NCI-H524 treated with DMSO at 0.1 percent for 48 hours (cell line): ENCODE results near the gene MAEA.
A peak's percentile ranks its signal among the peaks of the same experiment; 100 is the strongest.
"Not testable (repeated sequence)": the region's sequence is repeated elsewhere in the genome, so short reads cannot be mapped to it uniquely, and the experiment has no call there.

ENCODE experiments used
- DNase-seq: peaks from one replicate; lab custom pipeline; 2025; lab: John Stamatoyannopoulos, UW

Gene MAEA

DNA sequence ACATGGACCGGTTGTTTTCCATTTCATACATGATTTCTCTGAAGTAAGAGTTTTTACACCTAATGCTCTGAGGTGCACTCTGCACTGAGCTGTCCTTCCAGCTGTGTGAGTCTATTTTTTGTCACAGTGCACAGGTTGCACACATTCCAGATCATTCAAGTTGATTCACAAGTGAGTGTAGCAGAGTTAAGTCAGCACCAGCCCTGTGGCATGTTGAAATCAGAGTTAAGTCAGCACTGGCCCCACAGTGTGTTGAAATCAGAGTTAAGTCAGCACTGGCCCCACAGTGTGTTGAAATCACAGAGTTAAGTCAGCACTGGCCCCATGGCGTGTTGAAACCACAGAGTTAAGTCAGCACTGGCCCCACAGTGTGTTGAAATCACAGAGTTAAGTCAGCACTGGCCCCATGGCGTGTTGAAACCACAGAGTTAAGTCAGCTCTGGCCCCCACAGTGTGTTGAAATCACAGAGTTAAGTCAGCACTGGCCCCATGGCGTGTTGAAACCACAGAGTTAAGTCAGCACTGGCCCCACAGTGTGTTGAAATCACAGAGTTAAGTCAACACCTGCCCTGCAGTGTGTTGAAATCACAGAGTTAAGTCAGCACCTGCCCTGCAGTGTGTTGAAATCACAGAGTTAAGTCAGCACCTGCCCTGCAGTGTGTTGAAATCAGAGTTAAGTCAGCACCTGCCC is 45.6 kb downstream of the MAEA start:
- DNase-seq, result not testable (repeated sequence)

DNA sequence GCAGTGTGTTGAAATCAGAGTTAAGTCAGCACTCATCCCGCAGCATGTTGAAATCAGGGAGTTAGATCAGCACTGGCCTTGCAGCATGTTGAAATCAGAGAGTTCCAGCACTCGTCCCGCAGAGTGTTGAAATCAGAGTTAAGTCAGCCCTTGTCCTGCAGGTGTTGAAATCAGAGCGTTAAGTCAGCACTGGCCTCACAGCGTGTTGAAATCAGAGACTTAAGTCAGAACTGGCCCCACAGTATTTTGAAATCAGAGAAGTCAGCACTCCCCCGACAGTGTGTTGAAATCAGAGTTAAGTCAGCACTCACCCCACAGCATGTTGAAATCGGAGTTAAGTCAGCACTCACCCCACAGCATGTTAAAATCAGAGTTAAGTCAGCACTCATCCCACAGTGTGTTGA is 46.4 kb downstream of the MAEA start:
- DNase-seq, result no peak

DNA sequence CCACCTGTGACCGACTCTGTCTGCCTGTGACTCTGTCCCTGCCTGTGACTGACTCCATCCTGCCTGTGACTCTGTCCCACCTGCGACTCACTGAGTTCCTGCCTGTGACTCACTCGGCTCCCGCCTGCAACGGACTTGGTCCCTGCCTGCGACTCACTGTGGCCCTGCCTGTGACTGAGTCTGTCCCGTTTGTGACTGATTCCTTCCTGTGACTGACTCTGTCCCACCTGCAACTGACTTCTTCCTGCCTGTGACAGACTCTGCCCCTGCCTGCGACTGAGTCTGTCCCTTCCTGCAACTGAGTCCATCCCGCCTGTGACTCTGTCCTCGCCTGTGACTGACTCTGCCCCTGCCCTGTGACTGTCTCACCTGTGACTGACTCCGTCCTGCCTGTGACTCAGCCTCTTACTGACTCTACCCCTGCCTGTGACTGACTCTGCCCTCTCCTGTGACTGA is 47.7 kb downstream of the MAEA start:
- DNase-seq, result no peak

DNA sequence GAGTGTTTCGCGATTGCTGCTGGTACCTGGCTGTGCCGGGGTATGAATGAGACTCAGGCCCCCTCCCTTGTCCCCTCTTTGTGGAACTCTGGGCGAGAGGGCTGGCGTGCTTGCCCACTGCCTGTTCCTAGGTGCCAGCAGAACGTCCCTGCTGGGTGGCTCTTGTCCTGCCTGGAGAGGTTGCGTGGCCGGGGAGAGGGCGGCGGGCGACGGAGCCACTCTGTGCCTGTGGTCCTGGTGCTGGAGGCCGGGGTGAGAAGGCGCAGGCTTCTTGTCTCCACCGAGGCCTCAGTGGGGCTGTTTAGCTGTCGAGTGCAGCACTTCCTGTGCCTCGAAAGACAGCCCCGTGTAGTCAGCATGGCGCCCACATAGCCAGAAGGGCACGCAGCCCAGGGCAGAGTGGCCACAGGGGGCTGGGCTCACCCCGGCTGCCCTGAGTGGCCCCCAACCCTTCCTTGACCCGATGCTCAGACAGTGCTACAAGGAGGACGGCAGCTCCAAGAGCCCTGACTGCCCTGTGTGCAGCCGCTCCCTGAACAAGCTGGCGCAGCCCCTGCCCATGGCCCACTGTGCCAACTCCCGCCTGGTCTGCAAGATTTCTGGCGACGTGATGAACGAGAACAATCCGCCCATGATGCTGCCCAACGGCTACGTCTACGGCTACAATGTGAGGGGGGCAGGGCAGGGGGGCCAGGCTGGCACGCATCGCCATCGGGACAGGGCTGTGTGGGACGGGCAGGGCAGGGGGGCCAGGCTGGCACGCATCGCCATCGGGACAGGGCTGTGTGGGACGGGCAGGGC is 48.5 kb downstream of the MAEA start:
- no peak for DNase-seq

DNA sequence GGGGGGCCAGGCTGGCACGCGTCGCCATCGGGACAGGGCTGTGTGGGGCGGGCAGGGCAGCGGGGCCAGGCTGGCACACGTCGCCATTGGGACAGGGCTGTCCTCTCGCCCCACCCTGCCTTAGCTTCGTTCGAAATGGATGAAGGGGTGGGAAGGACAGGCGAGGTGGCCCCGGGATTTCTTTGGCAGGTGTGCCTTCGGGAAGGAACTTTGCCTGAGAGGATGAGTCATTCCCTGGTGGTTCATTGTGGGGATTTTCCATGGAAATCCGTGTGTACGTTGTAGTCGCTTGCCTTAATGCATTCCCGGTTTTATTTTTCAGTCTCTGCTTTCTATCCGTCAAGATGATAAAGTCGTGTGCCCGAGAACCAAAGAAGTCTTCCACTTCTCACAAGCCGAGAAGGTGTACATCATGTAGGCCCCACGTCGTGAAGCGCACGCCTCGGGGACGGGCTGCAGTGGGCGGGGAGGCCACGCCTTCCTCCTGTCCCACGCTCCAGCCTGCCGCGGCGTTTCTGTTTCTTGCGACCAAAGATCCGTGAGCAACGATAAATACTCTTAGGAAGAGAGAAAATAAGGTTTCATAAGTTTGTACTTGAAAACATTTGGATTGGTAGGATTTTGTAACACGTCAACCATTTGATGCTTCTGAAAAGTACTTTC is 49.2 kb downstream of the MAEA start:
- DNase-seq, result no peak

DNA sequence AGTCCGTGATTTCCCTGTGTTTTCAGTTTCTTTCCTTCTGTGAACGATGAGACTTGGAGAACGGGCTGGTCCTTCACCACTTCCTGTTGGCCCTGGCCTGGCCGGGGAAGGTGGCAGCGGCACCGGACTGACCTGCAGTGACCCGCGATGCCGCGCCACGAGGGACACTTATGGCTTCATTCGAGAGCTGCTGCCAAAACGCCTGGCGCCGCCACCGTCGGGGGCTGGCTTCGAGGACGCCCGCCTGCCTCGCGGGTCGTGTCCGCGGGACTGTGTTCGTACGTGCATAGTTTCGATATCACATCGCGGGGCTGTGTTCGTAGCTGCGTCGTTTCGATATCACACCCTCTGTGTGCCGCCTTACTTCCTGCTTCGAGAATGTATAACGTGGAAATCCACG is 49.8 kb downstream of the MAEA start:
- no peak for DNase-seq

DNA sequence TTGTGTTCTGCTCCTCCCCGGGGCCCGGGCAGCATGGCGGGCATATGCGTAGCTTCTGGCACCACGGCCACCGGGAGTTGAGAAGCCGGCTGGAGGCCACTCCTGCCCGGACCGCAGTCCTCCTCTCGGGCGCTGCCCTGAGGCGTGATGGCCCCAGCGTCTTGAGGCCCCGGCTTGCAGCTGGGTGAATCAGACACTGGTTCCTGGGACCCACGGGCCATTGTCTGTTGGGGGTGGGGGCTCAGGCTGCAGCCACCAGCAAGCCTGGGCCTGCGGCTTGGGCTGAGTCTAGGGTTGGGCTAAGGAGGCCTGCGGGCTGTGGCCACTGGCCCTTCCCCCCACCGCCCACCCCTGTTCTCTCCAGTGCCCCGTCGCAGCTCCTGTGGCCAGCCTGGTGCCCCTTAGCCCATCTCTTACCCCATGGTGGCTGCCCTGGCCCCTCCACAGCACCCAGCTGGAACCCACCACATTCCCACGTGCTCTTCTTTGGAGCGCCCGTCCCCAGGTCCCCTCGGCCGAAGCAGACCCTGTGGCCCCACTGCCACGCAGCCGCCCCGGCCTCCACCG is 50.6 kb downstream of the MAEA start:
- DNase-seq, result no peak

DNA sequence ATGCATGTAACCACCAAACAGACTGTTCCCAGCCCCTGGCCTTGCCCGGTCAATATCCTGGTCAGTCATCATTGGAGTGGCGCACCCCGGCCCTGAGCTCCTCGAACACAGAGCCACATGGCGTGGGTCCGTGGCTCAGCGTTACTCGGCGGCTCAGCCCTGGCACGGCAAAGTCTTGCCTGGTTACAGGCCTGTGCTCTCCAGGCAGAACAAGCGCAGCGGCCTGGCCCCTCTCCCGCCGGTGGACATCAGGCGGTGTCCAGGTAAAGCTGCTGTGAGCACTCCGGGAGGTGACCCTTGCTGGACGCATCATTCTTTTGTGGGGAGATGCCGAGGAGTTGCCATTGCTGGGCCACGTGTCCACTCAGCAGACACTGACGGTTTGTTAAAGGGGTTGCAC is 51.2 kb downstream of the MAEA start:
- DNase-seq, result no peak

DNA sequence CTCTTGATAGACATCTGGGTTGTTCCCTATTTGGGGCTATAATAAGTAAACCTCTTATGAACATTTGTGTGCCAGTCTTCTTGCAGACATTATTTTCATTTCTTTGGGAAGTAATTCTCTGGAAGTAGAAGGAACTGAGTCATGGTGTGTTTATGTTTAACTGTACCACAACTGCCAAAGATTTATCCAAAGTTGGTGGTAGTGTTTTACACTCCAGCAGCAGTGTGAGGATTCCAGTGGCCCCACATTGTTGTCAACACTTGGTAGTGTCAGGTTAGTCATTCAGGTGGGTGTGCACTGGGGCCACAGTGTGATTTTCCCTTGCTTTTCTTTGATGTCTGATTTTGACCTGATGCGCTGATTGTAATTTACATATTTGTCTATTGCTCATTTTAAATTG is 52.3 kb downstream of the MAEA start:
- no peak for DNase-seq

DNA sequence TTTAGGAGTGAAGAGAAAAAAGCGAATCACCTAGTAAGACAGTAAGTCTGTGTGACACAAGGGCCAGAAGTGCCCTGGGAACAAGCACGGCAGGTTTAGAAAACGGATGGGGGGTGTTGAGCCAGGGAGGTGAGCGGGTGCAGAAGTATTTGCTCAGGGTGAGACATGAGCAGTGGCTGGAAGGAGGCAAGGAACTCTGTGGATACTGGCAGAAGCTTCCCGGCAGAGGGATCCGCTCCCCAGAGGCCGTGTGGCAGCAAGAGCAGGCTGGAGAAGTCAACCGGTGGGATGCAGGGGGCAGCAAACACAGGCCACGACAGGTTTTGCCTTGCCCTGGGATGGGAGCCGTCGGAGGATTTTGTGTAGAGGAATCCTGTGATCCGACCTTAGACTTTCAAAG is 55.0 kb downstream of the MAEA start:
- DNase-seq, result no peak

DNA sequence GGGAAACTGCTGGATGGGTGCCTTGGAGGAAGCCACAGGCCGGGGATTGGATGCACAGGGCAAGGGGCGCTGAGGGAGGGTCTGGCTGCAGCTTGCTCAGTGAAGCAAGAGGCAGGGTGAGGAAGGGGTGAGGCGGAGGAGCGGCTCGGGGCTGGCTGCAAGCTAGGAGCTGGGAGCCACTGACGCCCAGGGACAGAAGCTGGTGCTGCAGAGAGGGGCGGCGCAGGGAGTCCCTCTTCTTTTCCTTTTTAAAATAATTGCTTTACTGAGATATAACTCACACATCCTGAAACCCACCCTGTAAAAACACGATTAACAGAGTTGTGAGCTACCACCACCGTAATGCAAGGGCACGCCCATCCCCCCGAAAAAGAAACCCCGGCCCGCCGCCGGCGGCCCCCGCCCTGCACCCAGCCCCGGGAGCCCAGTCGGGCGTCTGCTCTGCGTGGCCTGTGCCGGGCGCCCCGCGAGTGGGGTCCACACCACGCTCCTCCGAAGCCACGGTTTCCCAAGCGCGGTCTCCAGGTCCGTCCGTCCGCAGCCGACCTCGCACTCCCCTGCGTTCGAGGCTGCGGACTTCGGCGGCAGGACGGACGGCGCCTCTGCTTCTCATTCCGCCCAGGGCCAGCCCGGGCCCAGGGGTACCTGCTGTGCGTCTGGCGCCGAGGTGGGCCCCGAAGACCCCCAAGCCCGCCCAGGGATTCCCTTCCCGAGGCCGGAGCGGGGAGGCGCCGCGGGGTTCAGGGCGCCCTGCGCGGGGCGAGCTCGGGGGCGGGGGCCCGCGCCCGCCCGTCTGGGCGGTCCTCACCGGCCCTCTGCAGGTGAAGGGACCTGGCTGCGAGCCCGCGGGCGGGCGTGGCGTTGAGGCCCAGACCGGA is 56.5 kb downstream of the MAEA start:
- DNase-seq, result no peak

DNA sequence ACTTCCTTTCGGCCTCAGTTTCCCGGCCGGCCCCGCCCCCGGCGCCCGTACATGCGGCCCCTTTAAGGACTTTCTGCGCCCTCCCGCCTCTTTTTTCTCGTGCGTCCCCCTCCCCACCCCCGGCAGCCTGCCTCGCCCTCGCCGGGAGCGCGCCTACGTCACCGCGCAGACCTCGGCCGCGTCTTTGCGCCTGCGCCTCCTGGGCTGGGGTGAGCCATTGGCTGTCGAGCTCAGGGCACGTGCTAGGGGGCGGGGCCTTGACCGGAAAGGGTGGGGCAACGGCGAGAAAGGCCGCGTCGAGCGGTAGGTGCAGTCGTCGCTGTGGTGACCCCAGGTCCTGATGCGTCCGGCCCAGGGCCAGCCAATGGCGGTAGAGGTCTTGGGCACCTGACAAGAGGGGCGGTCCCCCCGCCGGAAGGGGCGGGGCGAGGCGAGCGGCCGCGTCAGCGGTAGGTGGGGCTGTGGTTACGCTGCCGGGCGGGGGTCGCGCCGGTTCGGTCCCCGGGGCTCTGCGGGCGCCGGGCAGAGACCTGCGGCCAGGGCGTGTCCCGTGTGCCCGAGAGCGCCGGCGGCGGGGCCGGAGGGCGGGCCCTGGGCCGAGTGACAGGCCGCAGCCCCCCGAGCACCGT is 57.2 kb downstream of the MAEA start, which contains the start of gene UVSSA:
Gene UVSSA (plus strand): TSS at position 428 of the 629 bp plus-strand sequence. CDS start 884 bp downstream, outside the sequence.
- DNase-seq, result peak; percentile 94

DNA sequence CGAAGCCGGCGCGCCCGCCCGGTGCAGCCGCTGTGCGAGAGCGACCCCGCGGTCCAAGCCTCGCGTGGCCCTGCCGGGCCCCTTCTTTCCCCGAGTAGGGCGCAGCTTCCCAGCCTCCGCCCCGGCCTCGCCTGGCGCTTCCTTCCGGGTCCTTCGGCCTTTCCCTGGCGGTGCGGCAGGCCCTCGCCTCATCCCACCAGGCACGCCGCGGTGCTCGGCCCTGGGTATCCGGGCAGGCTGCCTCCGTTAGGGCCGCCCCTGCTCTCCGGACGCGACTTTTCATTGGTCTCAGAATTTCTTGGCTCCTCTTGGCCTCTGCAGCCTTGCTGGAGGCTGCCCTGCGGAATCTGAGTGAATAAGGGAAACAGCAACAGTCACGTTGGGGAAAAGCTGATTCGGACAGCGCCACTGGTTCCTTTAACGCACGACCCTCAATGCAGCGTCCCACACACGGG is 57.7 kb downstream of the MAEA start:
- no peak for DNase-seq

DNA sequence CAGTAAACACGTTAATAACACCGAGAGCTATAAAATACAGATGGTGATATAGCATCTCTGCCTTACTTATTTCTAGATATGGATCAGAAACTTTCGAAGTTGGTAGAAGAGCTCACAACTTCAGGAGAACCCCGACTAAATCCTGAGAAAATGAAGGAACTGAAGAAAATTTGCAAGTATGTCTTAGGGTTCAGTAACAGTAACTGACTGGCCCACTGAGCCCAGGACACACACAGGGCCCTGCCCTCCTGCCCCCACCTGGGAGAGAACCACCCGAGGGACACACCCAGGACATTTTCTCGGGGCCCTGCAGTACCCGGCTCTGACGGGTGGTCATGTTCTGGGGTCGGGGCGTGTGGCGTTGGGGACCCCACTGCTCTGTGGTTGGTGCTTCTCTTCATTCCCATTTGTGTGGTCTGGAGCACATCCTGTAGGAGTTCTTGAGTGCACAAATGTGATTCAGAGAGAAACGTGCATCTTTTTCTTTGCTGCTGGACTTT is 58.4 kb downstream of the MAEA start:
- DNase-seq, result no peak

DNA sequence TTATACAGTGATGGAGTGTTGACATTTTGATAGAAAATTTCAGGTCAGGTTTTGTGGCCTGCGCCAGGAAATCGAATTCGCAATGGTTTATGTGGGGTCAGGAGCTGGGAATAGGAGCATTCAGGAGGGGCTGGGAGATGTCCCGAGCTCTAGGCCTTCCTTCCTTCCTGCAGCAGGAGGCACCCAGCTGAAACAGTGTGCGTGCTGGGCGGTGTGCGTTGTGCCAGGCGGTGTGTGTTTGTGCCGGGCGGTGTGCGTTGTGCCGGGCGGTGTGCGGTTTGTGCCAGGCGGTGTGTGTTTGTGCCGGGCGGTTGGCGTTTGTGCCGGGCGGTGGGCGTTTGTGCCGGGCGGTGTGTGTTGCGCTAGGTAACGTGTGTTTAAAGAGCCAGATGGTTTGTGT is 59.1 kb downstream of the MAEA start:
- DNase-seq, result no peak

DNA sequence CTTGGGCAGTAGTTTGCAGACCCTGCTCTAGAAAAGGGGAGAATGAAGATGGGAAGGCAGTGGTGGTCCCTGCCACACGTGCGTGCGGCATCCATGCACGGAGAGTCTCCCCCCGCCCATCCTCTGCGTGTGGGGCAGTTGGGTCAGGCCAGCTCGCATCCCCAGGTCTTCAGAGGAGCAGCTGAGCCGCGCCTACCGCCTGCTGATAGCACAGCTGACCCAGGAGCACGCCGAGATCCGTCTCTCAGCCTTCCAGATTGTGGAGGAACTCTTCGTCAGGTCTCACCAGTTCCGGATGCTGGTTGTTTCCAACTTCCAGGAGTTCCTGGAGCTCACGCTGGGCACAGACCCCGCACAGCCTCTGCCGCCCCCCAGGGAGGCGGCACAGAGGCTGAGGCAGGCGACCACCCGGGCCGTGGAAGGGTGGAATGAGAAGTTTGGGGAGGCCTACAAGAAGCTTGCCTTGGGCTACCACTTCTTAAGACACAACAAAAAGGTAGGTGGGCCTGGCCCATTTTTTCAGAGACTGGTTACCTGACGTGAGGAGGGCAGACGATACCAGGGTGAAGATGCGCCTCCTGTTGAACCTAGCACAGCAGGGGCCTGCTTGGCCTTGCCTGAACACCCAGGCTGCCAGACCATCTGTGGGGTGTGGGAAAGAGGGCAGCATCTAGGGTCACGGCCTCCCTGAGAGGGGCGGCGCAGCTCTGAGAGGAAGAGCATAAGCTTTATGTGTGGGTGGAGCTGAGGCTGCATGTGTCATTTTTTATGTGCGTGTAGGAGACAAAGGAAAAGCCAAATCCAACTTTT is 59.9 kb downstream of the MAEA start:
- no peak for DNase-seq

DNA sequence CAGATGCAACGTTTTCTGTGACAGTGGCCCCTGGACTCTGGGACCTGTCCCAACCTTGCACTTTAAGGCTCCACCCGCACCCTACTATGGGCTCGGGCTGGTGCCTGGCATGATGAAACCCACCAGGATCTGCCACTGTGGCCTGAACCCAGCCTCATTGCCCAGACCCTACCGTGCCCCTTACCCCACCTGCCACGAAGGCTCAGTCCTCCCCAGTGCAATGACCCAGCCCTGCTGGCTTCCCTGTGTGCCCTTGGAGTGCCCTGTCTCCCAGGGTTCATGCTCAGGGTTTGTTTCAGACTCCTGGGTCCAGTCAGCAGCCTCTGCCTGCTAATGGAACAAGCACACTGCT is 60.5 kb downstream of the MAEA start:
- no peak for DNase-seq

DNA sequence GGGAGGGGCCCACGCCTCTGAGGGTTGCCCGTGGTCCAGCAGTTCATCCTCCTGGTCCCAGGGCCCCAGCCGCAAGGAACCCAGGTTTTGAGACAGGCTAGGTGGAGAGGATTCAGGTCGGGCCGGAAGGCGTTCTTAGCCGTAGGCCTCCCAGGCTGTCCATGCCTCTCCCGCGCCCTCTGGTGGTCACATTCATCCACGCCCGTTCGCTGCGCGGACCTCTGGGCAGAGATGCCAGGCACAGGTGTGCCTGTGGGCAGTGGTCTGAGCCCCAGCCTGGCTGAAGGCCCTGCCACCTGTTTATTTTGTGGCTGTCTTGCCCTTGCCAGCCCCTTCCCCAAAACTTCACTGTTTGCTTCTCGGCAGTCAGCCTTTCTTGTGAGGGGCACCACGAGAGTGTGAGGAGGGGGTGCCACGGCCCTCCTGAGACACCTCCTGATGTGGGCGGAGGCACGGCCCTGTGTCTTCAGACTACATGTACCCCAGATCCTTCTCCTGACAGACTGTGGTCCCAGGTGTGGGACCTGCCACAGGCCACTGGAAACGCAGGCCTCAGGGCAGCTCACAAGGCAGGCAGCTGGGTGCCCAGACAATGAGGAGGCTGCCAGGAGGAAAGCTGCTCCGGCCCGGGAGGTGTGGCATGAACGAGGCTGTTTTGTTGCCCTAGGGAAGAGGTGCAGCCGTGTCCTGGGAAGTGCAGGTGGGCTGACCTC is 62.3 kb downstream of the MAEA start:
- DNase-seq, result no peak

DNA sequence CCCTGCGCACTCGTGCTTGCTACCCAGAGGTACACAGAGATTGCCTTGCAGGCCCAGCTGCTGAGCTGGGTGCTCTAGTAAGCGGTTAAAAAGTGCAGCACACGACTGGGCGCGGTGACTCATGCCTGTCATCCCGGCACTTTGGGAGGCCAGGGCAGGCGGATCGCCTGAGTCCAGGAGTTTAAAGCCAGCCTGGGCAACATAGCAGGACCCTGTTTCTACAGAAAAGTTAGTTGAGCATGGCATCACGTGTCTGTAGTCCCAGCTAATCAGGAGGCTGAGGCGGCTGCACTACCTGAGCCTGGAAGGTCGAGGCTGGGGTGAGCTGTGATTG is 62.8 kb downstream of the MAEA start:
- DNase-seq, result no peak
